Erythroblast (primary cell): ENCODE data around the gene CDK8.

Experiments
- GATA1 ChIP-seq: IDR thresholded peaks from 2 replicates; pipeline ENCODE4 v1.6.1; 2011; ENCODE audit warnings: low read depth, mild to moderate bottlenecking, control low read depth, low read length, moderate library complexity
- POLR2A ChIP-seq: IDR thresholded peaks from 2 replicates; pipeline ENCODE4 v1.6.1; 2011; ENCODE audit warnings: mild to moderate bottlenecking, low read length

- TF ChIP-seq POLR2A (no peak), GATA1 (no peak)
Observed at GRCh38 chr13:26445092-26445491, 191.2 kb downstream of the CDK8 start.
